Measurements from ENCODE around the gene MRPL21.
A peak's percentile ranks its signal among the peaks of the same experiment; 100 is the strongest.

DNA sequence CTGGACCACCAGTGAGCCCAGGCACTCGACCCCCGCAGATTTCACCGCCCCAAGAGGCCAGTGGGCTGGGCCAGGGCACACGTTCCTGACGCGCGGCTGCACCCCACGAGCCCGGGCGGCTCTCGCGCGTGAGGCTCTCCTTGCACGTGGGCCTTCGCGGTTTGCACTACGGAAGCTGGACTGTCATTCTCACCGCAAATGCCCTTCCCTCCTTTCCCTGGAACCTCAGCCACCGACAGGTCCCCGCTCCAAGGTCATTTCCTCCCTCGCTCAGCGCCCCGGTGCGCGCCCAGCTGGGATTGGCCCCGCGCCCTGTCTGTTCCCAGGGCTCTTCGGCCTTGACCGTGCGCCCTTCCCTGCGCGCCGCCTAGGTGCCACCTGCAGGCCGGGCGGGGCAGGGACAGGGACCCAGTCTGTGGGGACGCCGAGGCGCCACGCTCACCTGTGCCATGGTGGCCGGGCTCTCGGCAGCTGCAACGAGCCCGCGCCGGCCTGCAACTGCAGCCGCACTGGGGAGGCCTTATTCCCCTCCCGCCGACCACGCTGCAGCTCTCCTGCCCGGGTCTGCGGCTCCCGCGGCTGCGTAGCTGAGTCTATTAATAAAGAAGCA, 59.8 kb downstream of the MRPL21 start:
- no peak for TF ChIP-seq POLR2A (IDR thresholded peaks at IDR 0.05)
- TF ChIP-seq, protein P1, sequence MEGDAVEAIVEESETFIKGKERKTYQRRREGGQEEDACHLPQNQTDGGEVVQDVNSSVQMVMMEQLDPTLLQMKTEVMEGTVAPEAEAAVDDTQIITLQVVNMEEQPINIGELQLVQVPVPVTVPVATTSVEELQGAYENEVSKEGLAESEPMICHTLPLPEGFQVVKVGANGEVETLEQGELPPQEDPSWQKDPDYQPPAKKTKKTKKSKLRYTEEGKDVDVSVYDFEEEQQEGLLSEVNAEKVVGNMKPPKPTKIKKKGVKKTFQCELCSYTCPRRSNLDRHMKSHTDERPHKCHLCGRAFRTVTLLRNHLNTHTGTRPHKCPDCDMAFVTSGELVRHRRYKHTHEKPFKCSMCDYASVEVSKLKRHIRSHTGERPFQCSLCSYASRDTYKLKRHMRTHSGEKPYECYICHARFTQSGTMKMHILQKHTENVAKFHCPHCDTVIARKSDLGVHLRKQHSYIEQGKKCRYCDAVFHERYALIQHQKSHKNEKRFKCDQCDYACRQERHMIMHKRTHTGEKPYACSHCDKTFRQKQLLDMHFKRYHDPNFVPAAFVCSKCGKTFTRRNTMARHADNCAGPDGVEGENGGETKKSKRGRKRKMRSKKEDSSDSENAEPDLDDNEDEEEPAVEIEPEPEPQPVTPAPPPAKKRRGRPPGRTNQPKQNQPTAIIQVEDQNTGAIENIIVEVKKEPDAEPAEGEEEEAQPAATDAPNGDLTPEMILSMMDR (IDR thresholded peaks at IDR 0.05), result peak; percentile 43 to 65
